Stimulated activated CD8-positive, alpha-beta memory T cell treated with anti-CD3 and anti-CD28 coated beads, Interleukin-15, amount 100 ng/mL, for 48 hours (primary cell): ENCODE results near the gene CRTC1.
A peak's percentile ranks its signal among the peaks of the same experiment; 100 is the strongest.
"Not testable (repeated sequence)": the region's sequence is repeated elsewhere in the genome, so short reads cannot be mapped to it uniquely, and the experiment has no call there.

Experiments
- DNase-seq, 2 donors: peaks; one replicate each; pipeline ENCODE4 v3.0.0-alpha.2; 2020; ENCODE audit warnings: low read depth in 2 of 2

Gene CRTC1

DNA sequence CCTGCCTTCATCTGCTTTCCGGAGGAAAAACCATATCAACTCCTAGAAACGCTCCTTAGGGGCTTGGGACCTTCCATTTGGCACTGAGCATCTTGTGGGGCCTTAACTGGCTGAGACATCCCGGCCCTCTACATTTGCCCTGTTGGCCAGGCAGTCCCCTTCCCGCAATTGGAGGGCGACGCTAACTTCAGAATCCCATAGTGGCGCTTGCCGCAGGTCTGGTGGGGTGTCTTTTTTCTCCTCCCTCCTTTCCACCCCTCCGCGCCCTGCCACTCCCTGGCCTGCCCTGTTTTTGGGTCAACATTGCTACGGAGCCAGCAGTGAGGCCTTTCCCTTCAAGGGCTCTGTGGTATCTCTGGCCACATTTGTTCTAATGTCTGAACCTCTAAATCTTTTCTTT is 13.6 kb upstream of the CRTC1 start:
- DNase-seq: no peak

DNA sequence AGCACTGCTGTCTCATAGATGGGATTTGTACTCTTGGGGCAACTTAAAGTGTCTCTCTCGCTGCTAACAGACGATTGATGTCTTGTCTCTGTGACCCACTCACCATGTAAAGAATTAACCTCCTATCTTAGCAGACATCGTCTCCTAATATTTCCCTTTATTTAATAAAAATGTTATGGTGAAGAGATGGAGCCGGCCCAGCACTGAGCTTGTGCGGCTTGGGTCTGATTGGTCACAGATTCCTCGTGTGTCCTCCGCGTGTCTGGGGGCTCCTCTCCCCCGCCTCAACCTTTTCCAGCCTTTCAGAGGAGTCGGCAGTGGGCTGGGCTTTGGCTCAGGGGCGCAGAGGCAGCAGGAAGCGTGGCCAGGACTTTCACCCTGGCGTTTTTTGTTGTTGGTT is 13.2 kb upstream of the CRTC1 start:
- no peak for DNase-seq

DNA sequence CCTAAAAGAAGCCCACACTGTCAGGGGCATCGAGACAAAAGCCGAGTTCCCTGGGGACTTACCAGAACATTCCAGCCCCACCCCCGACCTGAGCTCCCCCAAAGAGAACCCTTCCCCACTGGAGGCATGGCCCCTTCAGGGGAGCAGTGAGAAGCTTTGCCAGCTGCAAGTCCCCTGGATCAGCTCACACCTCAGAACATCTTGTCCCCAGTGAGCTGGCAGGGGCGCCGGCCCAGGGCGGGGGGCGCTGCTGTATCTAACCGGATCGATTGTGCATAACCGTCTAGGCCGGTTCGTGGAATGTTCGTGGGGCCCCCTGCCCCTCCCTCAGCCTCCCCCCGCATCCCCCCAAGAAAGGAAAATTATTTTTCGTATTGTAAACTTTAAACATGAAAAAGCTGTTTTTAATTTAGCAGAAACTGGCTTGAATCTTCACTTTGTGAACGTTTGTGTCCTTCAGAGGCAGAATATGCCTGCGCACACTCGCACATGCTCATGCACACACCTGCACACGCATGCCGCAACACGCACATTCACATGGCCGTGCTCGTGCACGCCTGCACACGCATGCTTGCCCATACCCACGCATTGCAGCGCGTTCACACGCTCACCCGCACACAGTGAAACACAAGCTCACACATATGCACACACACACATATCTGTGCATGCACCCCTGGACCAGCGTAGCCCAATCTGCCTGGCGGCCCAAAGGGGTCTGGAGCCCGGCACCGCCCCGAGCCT is 12.0 kb upstream of the CRTC1 start:
- no peak for DNase-seq

- no peak for DNase-seq
Observed at GRCh38 chr19:18672044-18672451, 11.4 kb upstream of the CRTC1 start.

GRCh38 chr19:18672606-18673337 is 10.7 kb upstream of the CRTC1 start:
- DNase-seq: no peak

DNA sequence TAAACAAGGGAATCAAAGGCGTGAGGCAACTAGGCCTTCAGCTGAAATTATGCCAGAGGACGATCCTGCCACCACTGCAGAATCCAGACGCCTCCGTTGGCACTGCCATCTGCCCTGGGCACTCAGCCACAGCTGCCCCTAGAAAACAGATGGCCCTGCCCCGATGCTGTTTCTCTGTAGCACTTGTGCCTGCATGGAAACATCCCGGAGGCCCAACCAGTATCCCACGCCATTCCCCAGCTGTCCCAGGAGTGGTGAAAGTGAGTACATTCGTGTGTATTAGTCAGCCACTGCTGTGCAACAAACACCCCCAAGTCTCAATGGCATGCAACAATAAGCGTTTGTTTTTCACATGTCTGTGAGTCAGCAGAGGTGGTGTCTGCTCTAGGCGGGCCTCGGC is 8.9 kb upstream of the CRTC1 start:
- DNase-seq: no peak

- DNase-seq: no peak
Observed at GRCh38 chr19:18675779-18676178, 7.7 kb upstream of the CRTC1 start.

- DNase-seq: no peak
Observed at GRCh38 chr19:18676692-18677091, 6.8 kb upstream of the CRTC1 start.

GRCh38 chr19:18677156-18677555 is 6.3 kb upstream of the CRTC1 start:
- no peak for DNase-seq

DNA sequence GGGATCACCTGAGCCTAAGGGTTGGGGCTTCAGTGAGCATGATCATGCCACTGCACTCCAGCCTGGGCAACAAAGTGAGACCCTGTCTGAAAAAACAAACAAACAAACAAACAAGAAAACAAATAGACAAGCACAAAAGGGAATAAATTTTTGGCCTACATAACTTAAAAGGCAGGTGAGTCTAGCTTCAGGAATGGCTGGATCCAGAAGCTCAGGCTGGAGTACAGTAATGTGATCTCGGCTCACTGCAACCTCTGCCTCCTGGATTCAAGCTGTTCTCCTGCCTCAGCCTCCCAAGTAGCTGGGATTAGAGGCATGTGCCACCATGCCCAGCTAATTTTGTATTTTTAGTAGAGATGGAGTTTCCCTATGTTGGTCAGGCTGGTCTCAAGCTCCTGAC is 3.3 kb upstream of the CRTC1 start:
- DNase-seq: not testable (repeated sequence)

DNA sequence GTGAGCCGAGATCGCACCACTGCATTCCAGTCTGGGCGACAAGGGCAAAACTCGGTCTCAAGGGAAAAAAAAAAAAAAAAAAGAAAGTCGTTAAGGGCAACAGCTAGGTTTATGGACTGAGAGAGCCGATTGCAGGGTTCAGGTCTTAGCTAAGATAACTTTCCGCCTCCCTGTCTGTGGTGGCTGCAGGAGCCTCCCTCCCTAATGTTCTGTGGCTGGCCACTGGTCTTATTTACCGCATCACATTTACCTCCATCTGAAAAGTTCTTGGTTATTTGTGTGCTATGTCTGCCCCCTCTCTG is 722 bp upstream of the CRTC1 start:
- DNase-seq: no peak

GRCh38 chr19:18683958-18684641 is 620 bp downstream of the CRTC1 start:
- no peak for DNase-seq

- no peak for DNase-seq
Observed at GRCh38 chr19:18684642-18684993, 1.1 kb downstream of the CRTC1 start.

GRCh38 chr19:18685597-18686190 is 2.2 kb downstream of the CRTC1 start:
- no peak for DNase-seq

DNA sequence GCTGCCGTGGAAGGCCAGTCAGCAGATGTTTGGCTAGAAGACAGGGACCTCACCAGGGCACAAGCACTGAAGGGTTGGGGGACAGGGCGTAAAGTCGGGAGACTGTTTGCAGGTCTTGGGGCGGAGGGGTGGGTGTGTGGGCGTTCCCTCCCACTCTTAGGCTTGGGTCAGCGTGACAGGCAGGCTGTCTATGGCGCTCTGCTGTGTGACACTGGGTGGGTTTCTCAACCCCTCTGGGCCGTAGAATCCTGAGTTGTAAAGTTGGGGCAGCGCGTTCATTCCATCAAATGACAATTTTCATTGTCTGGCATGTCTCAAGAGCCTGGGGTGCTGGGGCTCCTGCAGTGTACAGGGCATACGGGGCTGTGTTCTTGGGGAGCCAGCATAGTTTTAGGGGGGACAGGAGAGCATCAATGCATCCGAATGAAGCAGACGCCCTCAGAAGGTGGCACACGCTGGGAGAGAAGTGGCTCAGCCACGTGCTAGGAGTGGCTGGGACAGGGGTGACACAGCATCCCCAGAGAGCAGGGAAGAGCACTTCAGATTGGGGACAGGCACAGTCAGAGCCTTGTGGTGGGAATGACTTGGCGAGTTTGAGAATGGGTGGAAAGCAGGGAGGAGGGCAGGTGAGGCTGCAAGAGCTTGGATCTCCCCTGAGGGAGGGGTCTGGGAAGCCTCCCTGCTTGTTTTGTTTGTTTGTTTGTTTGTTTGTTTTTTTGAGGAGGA is 4.4 kb downstream of the CRTC1 start:
- no peak for DNase-seq

DNA sequence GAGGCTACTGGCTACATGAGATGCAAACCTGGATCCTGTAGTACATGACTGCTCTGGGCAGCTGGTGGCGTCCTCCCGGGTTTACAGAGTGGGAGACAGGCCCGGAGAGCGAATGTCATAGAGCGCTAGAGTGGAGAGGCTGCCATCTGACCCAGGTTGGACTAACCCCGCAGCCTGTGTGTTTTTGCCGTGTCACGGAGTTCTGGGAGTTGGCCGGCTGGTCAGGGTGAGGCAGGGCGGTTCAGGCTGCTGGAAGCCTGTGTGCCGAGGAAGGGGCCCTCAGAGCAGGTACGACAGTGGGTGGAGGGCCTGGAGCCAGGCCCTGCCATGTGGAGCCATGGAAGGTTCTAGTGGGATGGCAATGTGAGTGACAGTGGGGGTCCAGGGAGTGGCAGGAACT is 12.5 kb downstream of the CRTC1 start:
- no peak for DNase-seq

- no peak for DNase-seq
Observed at GRCh38 chr19:18697680-18698079, 14.2 kb downstream of the CRTC1 start.

DNA sequence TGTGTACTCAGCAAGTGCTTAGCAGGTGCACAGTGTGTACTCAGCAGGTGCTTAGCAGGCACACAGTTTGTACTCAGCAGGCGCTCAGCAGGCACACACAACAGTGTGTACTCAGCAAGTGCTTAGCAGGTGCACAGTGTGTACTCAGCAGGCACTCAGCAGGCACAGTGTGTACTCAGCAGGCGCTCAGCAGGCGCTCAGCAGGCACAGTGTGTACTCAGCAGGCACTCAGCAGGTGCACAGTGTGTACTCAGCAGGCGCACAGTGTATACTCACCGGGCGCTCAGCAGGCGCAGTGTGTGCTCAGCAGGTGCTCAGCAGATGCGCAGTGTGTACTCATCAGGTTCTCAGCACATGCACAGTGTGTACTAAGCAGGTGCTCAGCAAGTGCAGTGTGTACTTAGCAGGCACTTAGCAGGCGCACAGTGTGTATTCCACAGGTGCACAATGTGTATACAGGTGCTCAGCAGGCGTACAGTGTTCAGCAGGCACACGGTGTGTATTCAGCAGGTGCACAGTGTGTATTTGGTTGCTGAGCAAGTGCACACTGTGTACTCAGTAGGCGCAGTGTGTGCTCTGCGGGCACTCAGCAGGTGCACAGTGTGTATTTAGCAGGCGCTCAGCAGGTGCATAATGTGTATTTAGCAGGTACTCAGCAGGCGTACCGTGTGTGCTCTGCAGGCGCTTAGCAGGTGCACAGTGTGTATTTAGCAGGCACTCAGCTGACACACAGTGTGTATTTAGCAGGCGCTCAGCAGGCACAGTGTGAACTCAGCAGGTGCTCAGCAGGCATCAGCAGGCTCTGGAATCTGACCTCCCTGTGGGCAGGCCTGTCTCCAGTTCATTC is 15.1 kb downstream of the CRTC1 start:
- DNase-seq: no peak

- DNase-seq: no peak
Observed at GRCh38 chr19:18699403-18700054, 16.0 kb downstream of the CRTC1 start.

DNA sequence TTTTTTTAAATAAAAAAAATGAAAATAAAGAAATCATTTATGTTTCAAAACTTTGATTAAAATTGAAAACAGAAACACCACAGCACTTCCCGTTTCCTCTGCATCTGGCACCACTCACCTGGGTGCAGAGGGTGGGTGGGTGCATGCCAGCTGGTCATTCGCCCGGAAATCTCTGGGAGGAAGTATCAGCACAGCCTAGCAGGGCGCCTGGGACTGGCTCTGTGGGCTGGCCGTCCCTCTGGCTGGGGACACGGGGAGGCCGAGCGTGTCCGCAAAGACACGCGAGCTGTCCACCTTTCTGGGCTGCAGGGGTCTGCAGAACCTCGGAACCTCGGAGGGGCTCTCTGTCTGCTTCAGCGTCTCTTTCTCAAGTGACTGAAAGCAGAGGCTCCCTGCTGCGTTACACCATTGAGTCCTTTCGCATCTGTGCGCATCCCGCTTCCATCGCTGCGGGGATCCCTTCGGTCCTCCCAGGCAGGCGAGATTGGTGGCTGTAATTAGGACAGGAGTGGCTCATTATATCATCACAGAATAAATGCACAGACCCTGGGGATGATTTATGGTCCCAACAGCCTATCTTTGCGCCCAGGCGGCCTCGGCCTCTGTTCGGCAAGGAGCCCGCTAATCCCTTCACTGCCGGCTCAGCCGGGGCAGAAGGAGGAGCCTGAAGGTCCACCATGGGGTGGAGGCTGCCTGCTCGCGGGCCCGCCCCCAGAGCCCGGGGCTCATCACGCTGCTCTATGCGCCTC is 17.2 kb downstream of the CRTC1 start:
- peak; percentile 35 to 64 for DNase-seq
